ENCODE results near the gene PLSCR3. TPM values are rescaled to one million over a fixed set of nuclear protein-coding genes. Genes with fewer than 3 reads are reported as not detected.

PLSCR3 gene
- total RNA-seq, 2 experiments from 2014 or later, result 66.3 to 70.3 TPM

DNA sequence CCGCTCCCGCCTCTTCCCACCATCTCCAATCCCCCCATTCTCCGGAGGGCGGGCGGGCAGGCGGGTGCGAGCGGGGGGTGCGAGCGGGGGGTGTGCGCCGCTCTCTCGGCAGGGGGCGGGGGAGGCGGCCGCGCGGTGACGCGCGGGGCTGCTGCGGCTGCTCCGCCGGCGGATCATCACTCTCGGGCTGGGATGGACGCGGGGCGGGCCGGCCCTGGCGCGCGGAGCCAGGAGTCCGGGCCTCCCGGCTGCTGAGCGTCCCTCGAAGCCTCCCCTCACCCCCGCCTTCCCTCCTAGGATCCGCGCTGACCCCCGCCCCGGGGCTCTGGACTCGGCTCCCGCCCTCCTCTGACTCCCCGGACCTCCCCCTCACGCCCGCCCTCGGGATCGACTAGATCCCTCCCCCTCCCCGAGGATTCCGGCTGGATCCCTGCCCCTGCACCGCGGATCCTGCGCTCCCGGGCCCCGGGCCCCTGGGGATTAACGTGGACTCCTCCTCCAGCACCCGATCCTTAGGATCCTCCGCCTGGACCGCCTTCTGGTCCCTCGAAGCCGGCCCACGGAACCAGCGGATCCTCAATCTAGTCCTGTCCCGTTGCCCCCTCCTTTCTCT lies 10.5 kb upstream of the PLSCR3 start:
- Histone ChIP-seq H3K27ac (ENCODE audit: low read depth in 1 of 2, low read length in 2 of 2) (peak overlapping the region in 1 of 2 donors; percentile 82), H3K4me1 (ENCODE audit: insufficient read depth, low read length) (peaks cover 36% of the 10 kb centered on the region), H3K27me3 (ENCODE audit: control insufficient read depth in 1 of 2, insufficient read depth in 2 of 2, low read length in 2 of 2) (peaks cover 0 to 5% of the 10 kb centered on the region in 2 experiments), H3K4me3 (ENCODE audit: low read length) (peak overlapping the region; percentile 77), H3K36me3 (ENCODE audit: insufficient read depth, low read length) (no peaks in the 10 kb centered on the region), H3K9me3 (ENCODE audit: control insufficient read depth in 1 of 2, insufficient read depth in 1 of 2, low read length in 2 of 2) (no peaks in the 10 kb centered on the region)
- intact Hi-C loops (cut with DNase I, micrococcal nuclease), result loop anchor here (1.0 to 10.0 kb wide), 4 partner anchors 11 to 79 kb away; partner anchors contain the start of genes PLSCR3 (in 2 of the 2), KCTD11 (in 1 of the 2), POLR2A (in 1 of the 2) and TMEM102 (in 1 of the 2)
- ChIA-PET CTCF (interaction anchor here (0.8 to 2.6 kb wide), 5 partner anchors 11 to 675 kb away, joined by 4 to 18 read pairs (median 6); partner anchors contain the start of genes PLSCR3 and TMEM102), POLR2A (interaction anchor here (0.6 to 2.9 kb wide), 23 partner anchors 9 to 369 kb away, joined by 3 to 37 read pairs (median 6); partner anchors contain the start of genes ACAP1, MPDU1, NEURL4 and PLSCR3)
- ATAC-seq (ENCODE audit: poor library complexity) (peak; percentile 50), DNase-seq (peak in 10 of 14 experiments; percentile 18 to 90 (median 74))
- H3K9me3 Mint-ChIP-seq, result no peaks in the 10 kb centered on the region
- peak overlapping the region; percentile 98 for H3K4me3 Mint-ChIP-seq
- TF ChIP-seq, protein P1, sequence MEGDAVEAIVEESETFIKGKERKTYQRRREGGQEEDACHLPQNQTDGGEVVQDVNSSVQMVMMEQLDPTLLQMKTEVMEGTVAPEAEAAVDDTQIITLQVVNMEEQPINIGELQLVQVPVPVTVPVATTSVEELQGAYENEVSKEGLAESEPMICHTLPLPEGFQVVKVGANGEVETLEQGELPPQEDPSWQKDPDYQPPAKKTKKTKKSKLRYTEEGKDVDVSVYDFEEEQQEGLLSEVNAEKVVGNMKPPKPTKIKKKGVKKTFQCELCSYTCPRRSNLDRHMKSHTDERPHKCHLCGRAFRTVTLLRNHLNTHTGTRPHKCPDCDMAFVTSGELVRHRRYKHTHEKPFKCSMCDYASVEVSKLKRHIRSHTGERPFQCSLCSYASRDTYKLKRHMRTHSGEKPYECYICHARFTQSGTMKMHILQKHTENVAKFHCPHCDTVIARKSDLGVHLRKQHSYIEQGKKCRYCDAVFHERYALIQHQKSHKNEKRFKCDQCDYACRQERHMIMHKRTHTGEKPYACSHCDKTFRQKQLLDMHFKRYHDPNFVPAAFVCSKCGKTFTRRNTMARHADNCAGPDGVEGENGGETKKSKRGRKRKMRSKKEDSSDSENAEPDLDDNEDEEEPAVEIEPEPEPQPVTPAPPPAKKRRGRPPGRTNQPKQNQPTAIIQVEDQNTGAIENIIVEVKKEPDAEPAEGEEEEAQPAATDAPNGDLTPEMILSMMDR (IDR thresholded peaks at IDR 0.05), result no peak
- peaks cover 9% of the 10 kb centered on the region for H3K36me3 Mint-ChIP-seq (ENCODE audit: low read depth)
- H3K27ac Mint-ChIP-seq, result peak overlapping the region; percentile 87
- H3K27me3 Mint-ChIP-seq, result no peaks in the 10 kb centered on the region
- H3K4me1 Mint-ChIP-seq (ENCODE audit: low read depth), result peaks cover 29% of the 10 kb centered on the region

DNA sequence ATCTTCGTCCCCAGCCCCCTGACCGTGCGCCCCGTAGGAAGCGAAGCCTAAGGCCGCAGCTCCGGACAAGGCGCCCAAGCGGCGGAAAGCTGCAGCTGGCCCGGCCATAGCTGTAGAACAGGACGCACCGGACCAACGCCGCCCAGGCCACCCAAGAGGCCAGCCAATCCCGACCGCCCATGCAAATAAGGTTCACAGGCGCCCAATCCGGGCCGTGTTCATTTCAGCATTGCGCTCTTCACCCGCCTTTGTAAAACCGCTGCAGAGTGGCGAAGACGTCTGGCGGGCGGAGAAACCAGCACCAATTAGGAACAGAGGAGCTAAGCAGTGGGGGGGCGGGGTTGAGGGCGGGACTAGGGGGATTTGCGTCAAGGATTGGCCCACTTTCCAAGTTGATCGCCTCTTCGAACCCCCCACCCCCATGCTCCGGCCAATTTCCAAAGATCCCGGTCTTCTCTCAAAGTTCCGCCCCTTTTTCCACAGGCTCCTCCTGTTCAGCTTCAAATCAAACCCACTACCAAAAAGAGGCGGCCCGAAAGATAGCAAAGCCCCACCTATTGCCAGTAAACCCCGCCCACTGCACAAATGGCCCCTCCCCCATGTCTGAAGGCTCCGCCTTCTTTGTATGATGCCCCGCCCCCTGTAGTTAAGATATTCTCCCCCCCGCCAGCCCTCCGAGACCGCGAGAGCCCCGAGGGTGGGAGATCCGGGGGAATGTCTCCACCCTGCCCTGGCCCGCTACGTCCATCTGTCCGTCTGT lies 9.8 kb upstream of the PLSCR3 start, which contains the start of gene TMEM256:
TSS of gene TMEM256 (minus strand) at position 121 of the 760 bp plus-strand sequence. CDS start at position 108, 13 bp downstream.
- Mint-ChIP-seq H3K9me3 (no peaks in the 10 kb centered on the region), H3K4me3 (peak within 1 kb of the TSS; percentile 98), H3K36me3 (ENCODE audit: low read depth) (peaks cover 9% of the 10 kb centered on the region), H3K27ac (peak within 1 kb of the TSS; percentile 87), H3K27me3 (no peaks in the 10 kb centered on the region), H3K4me1 (ENCODE audit: low read depth) (peaks cover 31% of the 10 kb centered on the region)
- DNase-seq, result peak; percentile 90 to 99 (median 94)
- Histone ChIP-seq H3K27me3 (ENCODE audit: control insufficient read depth in 1 of 2, insufficient read depth in 2 of 2, low read length in 2 of 2) (peaks cover 0 to 5% of the 10 kb centered on the region in 2 experiments), H3K36me3 (ENCODE audit: insufficient read depth, low read length) (no peaks in the 10 kb centered on the region), H3K27ac (ENCODE audit: low read depth in 1 of 2, low read length in 2 of 2) (peak within 1 kb of the TSS in 1 of 2 donors; percentile 82), H3K4me3 (ENCODE audit: low read length) (peak within 1 kb of the TSS; percentile 77), H3K4me1 (ENCODE audit: insufficient read depth, low read length) (peaks cover 36% of the 10 kb centered on the region), H3K9me3 (ENCODE audit: control insufficient read depth in 1 of 2, insufficient read depth in 1 of 2, low read length in 2 of 2) (no peaks in the 10 kb centered on the region)
- intact Hi-C loops (cut with DNase I, micrococcal nuclease), result loop anchor here (1.0 to 10.0 kb wide), 4 partner anchors 10 to 80 kb away; partner anchors contain the start of genes PLSCR3 (in 2 of the 2), KCTD11 (in 1 of the 2), POLR2A (in 1 of the 2) and TMEM102 (in 1 of the 2)
- POLR2A ChIA-PET, result interaction anchor here (0.6 to 2.9 kb wide), 25 partner anchors 9 to 368 kb away, joined by 3 to 37 read pairs (median 6); partner anchors contain the start of genes ACAP1, MPDU1, NEURL4 and PLSCR3
- ATAC-seq (ENCODE audit: poor library complexity), result peak; percentile 88
- CTCF ChIA-PET, result interaction anchor here (0.8 to 2.6 kb wide), 5 partner anchors 10 to 675 kb away, joined by 4 to 18 read pairs (median 6); partner anchors contain the start of genes PLSCR3 and TMEM102
- TF ChIP-seq, protein P1 (IDR thresholded peaks at IDR 0.05), result no peak

DNA sequence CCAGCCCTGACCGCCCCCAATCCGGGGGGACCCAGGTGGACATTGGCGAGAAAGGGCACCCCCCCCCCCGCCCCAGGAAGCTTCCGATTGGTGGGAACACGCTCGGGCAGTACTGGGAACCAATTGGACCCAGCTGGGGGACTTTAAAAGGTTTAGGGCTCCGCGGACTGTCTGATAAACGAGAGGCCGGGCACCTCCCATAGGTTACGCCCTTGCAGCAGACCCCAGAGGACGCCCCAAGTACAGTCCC lies 9.3 kb upstream of the PLSCR3 start:
- Histone ChIP-seq H3K9me3 (ENCODE audit: control insufficient read depth in 1 of 2, insufficient read depth in 1 of 2, low read length in 2 of 2) (no peaks in the 10 kb centered on the region), H3K4me1 (ENCODE audit: insufficient read depth, low read length) (peaks cover 31% of the 10 kb centered on the region), H3K27me3 (ENCODE audit: control insufficient read depth in 1 of 2, insufficient read depth in 2 of 2, low read length in 2 of 2) (peaks cover 0 to 5% of the 10 kb centered on the region in 2 experiments), H3K4me3 (ENCODE audit: low read length) (peak overlapping the region; percentile 77), H3K36me3 (ENCODE audit: insufficient read depth, low read length) (no peaks in the 10 kb centered on the region), H3K27ac (ENCODE audit: low read depth in 1 of 2, low read length in 2 of 2) (peak overlapping the region in 1 of 2 donors; percentile 36)
- ATAC-seq (ENCODE audit: poor library complexity) (no peak), DNase-seq (no peak)
- ChIA-PET POLR2A (interaction anchor here (0.8 to 2.9 kb wide), 21 partner anchors 8 to 368 kb away, joined by 3 to 37 read pairs (median 6); partner anchors contain the start of genes ACAP1, MPDU1, NEURL4 and PLSCR3), CTCF (interaction anchor here (1.3 to 2.6 kb wide), 5 partner anchors 10 to 107 kb away, joined by 3 to 18 read pairs (median 6); partner anchors contain the start of genes PLSCR3 and TMEM102)
- TF ChIP-seq, protein P1 (IDR thresholded peaks at IDR 0.05), result no peak
- H3K27me3 Mint-ChIP-seq, result no peaks in the 10 kb centered on the region
- no peaks in the 10 kb centered on the region for H3K9me3 Mint-ChIP-seq
- H3K36me3 Mint-ChIP-seq (ENCODE audit: low read depth), result peaks cover 9% of the 10 kb centered on the region
- peaks cover 28% of the 10 kb centered on the region for H3K4me1 Mint-ChIP-seq (ENCODE audit: low read depth)
- H3K4me3 Mint-ChIP-seq, result peak overlapping the region; percentile 98
- intact Hi-C loops (cut with DNase I, micrococcal nuclease), result loop anchor here in 1 of 2 experiments (10.0 kb wide), 1 partner anchor 49 kb away; the partner anchor contains the start of genes KCTD11 and TMEM95
- H3K27ac Mint-ChIP-seq, result peak overlapping the region; percentile 87

All from CD4-positive, alpha-beta T cell (primary cell).